Nasal cavity respiratory epithelium epithelial cell of viscerocranial mucosa (primary cell): Measurements from ENCODE around the gene MAPKAPK5. TPM values are rescaled to one million over a fixed set of nuclear protein-coding genes. Genes with fewer than 3 reads are reported as not detected.

Source experiments
- total RNA-seq: library from RNA; depleted of rRNA; stranded (reverse); fragments of >200 nt; gene quantifications from 2 replicates; pipeline ENCODE4 v1.2.3, GENCODE V29; 2014

The MAPKAPK5 gene
- 33.8 and 48.5 TPM in 2 replicates for total RNA-seq

GRCh38 chr12:111841750-111842555 is at the start of gene MAPKAPK5:
TSS of gene MAPKAPK5 (plus strand) at chr12:111842228. CDS start at chr12:111842734, 506 bp downstream.

Other genes starting within 250 kb of the MAPKAPK5 start
- gene ATXN2, start 242.9 kb upstream of the MAPKAPK5 start, total RNA-seq: 7.5 and 35.7 TPM in 2 replicates
- gene BRAP, start 156.3 kb upstream of the MAPKAPK5 start, total RNA-seq: 23.2 and 33.8 TPM in 2 replicates
- 16.1 and 17.1 TPM in 2 replicates for gene ACAD10, start 156.2 kb upstream of the MAPKAPK5 start, total RNA-seq
- 31.4 and 84.9 TPM in 2 replicates for gene ALDH2, start 75.3 kb upstream of the MAPKAPK5 start, total RNA-seq
- 9.8 and 16.4 TPM in 2 replicates for gene TMEM116, start 170.9 kb downstream of the MAPKAPK5 start, total RNA-seq
- gene ERP29, start 171.2 kb downstream of the MAPKAPK5 start, total RNA-seq: 74.6 and 90.6 TPM in 2 replicates